BJ (cell line): ENCODE results near the gene AKR1C8. TPM values are rescaled to one million over a fixed set of nuclear protein-coding genes. Genes with fewer than 3 reads are reported as not detected.
"Not testable (repeated sequence)": the region's sequence is repeated elsewhere in the genome, so short reads cannot be mapped to it uniquely, and the experiment has no call there.

Experiments
- CTCF ChIA-PET: fragments of 350-600 bp; formaldehyde crosslinking; extraction: SDS; loops from one replicate; lab custom pipeline; 2021; ENCODE audit warnings: antibody characterized with exemption, inconsistent platforms; lab: Yijun Ruan, JAX
- POLR2A ChIA-PET: fragments of 300-600 bp; sonication (Branson Sonifier 250); formaldehyde crosslinking; extraction: SDS; loops from one replicate; lab custom pipeline; 2021; ENCODE audit warnings: antibody characterized with exemption; lab: Charles Lee
- DNase-seq: peaks from one replicate; pipeline ENCODE4 v3.0.0-alpha.2; 2011; ENCODE audit warnings: low read depth
- H3K27me3 ChIP-seq: 2 replicates; pipeline ENCODE4 v1.6.0; 2011; ENCODE audit warnings: low read length; ENCODE audit not compliant: control insufficient read depth, insufficient read depth
- H3K36me3 ChIP-seq: 2 replicates; pipeline ENCODE4 v1.5.1; 2011; ENCODE audit warnings: low read length; ENCODE audit not compliant: control insufficient read depth, insufficient read depth
- H3K4me3 ChIP-seq: 2 replicates; pipeline ENCODE4 v1.5.1; 2011; ENCODE audit warnings: low read depth, mild to moderate bottlenecking, control low read depth, low read length
- polyA plus RNA-seq: library from polyadenylated mRNA; depleted of rRNA; stranded (reverse); fragments of >200 nt; gene quantifications from 2 replicates; pipeline ENCODE4 v1.2.3, GENCODE V29; 2011
- TF ChIP-seq, protein P1 (sequence below): IDR thresholded peaks from 2 replicates; pipeline ENCODE4 v1.5.1; 2011; ENCODE audit warnings: low read depth, mild to moderate bottlenecking, control low read depth, inconsistent platforms, low read length, moderate library complexity; ENCODE audit not compliant: insufficient read depth

Gene AKR1C8
- polyA plus RNA-seq, 1 experiment, result not detected

- TF ChIP-seq, protein P1, sequence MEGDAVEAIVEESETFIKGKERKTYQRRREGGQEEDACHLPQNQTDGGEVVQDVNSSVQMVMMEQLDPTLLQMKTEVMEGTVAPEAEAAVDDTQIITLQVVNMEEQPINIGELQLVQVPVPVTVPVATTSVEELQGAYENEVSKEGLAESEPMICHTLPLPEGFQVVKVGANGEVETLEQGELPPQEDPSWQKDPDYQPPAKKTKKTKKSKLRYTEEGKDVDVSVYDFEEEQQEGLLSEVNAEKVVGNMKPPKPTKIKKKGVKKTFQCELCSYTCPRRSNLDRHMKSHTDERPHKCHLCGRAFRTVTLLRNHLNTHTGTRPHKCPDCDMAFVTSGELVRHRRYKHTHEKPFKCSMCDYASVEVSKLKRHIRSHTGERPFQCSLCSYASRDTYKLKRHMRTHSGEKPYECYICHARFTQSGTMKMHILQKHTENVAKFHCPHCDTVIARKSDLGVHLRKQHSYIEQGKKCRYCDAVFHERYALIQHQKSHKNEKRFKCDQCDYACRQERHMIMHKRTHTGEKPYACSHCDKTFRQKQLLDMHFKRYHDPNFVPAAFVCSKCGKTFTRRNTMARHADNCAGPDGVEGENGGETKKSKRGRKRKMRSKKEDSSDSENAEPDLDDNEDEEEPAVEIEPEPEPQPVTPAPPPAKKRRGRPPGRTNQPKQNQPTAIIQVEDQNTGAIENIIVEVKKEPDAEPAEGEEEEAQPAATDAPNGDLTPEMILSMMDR, result no peak
- Histone ChIP-seq H3K27me3 (0 out of 2 replicates have a peak, but pooled peaks cover 1% of the 10 kb centered on the region), H3K36me3 (no peaks in the 10 kb centered on the region), H3K4me3 (no peak overlapping the region)
- DNase-seq, result no peak
- ChIA-PET CTCF (no interaction called here), POLR2A (no interaction called here)
Observed at GRCh38 chr10:5219262-5219661, 34.3 kb upstream of the AKR1C8 start.

- no peaks in the 10 kb centered on the region for H3K36me3 ChIP-seq
- H3K4me3 ChIP-seq, result no peak overlapping the region
- CTCF ChIA-PET, result no interaction called here
- 0 out of 2 replicates have a peak, but pooled peaks cover 1% of the 10 kb centered on the region for H3K27me3 ChIP-seq
- TF ChIP-seq, protein P1, result no peak
- POLR2A ChIA-PET, result no interaction called here
- no peak for DNase-seq
Observed at GRCh38 chr10:5216801-5217200, 31.9 kb upstream of the AKR1C8 start.

GRCh38 chr10:5211696-5212536 is 27.0 kb upstream of the AKR1C8 start:
- TF ChIP-seq, protein P1, result no peak
- Histone ChIP-seq H3K36me3 (no peaks in the 10 kb centered on the region), H3K4me3 (no peak overlapping the region), H3K27me3 (0 out of 2 replicates have a peak, but pooled peaks cover 1% of the 10 kb centered on the region)
- ChIA-PET POLR2A (no interaction called here), CTCF (no interaction called here)
- DNase-seq, result no peak

- DNase-seq, H3K4me3 ChIP-seq, H3K27me3 ChIP-seq, H3K36me3 ChIP-seq, POLR2A ChIA-PET: not testable (repeated sequence)
- CTCF ChIA-PET, result interaction anchor here (0.7 to 1.4 kb wide), 6 partner anchors 10 to 360 kb away, joined by 3 to 5 read pairs (median 3); no protein-coding TSS in a partner anchor
Observed at GRCh38 chr10:5210261-5210660, 25.3 kb upstream of the AKR1C8 start.

GRCh38 chr10:5209776-5210175 is 24.8 kb upstream of the AKR1C8 start:
- DNase-seq, H3K27me3 ChIP-seq, POLR2A ChIA-PET, H3K4me3 ChIP-seq, H3K36me3 ChIP-seq: not testable (repeated sequence)
- CTCF ChIA-PET, result interaction anchor here (0.7 to 1.4 kb wide), 5 partner anchors 10 to 360 kb away, joined by 3 to 5 read pairs (median 3); no protein-coding TSS in a partner anchor

GRCh38 chr10:5206799-5207198 is 21.8 kb upstream of the AKR1C8 start:
- TF ChIP-seq, protein P1, result no peak
- ChIA-PET CTCF (no interaction called here), POLR2A (no interaction called here)
- Histone ChIP-seq H3K4me3 (no peak overlapping the region), H3K27me3 (no peaks in the 10 kb centered on the region), H3K36me3 (no peaks in the 10 kb centered on the region)
- no peak for DNase-seq
